ENCODE measurements around the gene TIMM8B. TPM values are rescaled to one million over a fixed set of nuclear protein-coding genes. Genes with fewer than 3 reads are reported as not detected.

Gene TIMM8B, protein sequence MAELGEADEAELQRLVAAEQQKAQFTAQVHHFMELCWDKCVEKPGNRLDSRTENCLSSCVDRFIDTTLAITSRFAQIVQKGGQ
- 10 to 100 TPM; 41.6 to 43.7 TPM for total RNA-seq

GRCh38 chr11:112086422-112087191, at the start of gene TIMM8B, which contains the start of gene SDHD:
TSS of gene TIMM8B (minus strand) at chr11:112086756. CDS start at chr11:112086723, 33 bp downstream.
TSS of gene SDHD (plus strand) at chr11:112086873. CDS start at chr11:112086908, 35 bp downstream.

GRCh38 chr11:112073941-112074811, 12.4 kb downstream of the TIMM8B start, which contains the start of the genes NKAPD1 and PIH1D2:
TSS of gene NKAPD1 (plus strand) at chr11:112074299. CDS start at chr11:112075575, 1,276 bp downstream.
TSS of gene PIH1D2 (minus strand) at chr11:112074017. CDS start at chr11:112073174, 843 bp downstream.

Other genes starting within 250 kb of the TIMM8B start
- gene ALG9, start 215.2 kb downstream of the TIMM8B start, total RNA-seq = 10 to 100 TPM; 20.3 to 22.0 TPM
- gene FDXACB1, start 207.6 kb downstream of the TIMM8B start, total RNA-seq = 1 to 10 TPM; 3.8 to 4.1 TPM
- 10 to 100 TPM; 20.3 to 23.9 TPM for gene CFAP68, start 207.2 kb downstream of the TIMM8B start, total RNA-seq
- not detected for gene CRYAB, start 175.0 kb downstream of the TIMM8B start, total RNA-seq
- not detected for gene HSPB2, start 174.0 kb downstream of the TIMM8B start, total RNA-seq
- gene C11orf52, start 167.8 kb downstream of the TIMM8B start, total RNA-seq = not detected
- 1 to 10 TPM; 2.5 to 3.0 TPM for gene DIXDC1, start 149.4 kb downstream of the TIMM8B start, total RNA-seq
- 10 to 100 TPM; 22.9 to 23.6 TPM for gene DLAT, start 61.3 kb downstream of the TIMM8B start, total RNA-seq
- gene PIH1D2, start 12.7 kb downstream of the TIMM8B start, total RNA-seq = under 1 TPM; 0.17 to 0.28 TPM
- gene NKAPD1, start 12.5 kb downstream of the TIMM8B start, total RNA-seq = 10 to 100 TPM; 23.8 to 24.1 TPM
- 10 to 100 TPM; 77.0 to 78.7 TPM for gene SDHD, start 117 bp upstream of the TIMM8B start, total RNA-seq
- gene IL18, start 77.3 kb upstream of the TIMM8B start, total RNA-seq = not detected
- gene TEX12, start 80.6 kb upstream of the TIMM8B start, total RNA-seq = under 1 TPM; 0.33 to 0.51 TPM
- 1 to 10 TPM; 1.6 to 1.9 TPM for gene BCO2, start 88.8 kb upstream of the TIMM8B start, total RNA-seq
- gene PTS, start 139.7 kb upstream of the TIMM8B start, total RNA-seq = 10 to 100 TPM; 15.3 to 19.8 TPM
- not detected for gene PLET1, start 174.1 kb upstream of the TIMM8B start, total RNA-seq